Measurements from ENCODE around the gene TSPAN9.

GRCh38 chr12:3049176-3049575, 28.0 kb upstream of the TSPAN9 start:
- no peak for TF ChIP-seq CTCF (IDR thresholded peaks at IDR 0.05)
- TF ChIP-seq POLR2A (IDR thresholded peaks at IDR 0.05), result no peak
- TF ChIP-seq POLR2AphosphoS5 (IDR thresholded peaks at IDR 0.05), result no peak
